IMR-90 (cell line): ENCODE data around the gene ZNF592. TPM values are rescaled to one million over a fixed set of nuclear protein-coding genes. Genes with fewer than 3 reads are reported as not detected.

Experiments used
- ATAC-seq: fragments of 200-7000 bp; cut with Tn5 transposase; 2 replicates; pipeline ENCODE4 v1.9.1; 2020; ENCODE audit warnings: low read depth, mild to moderate bottlenecking, moderate library complexity
- BruUV-seq: library from RNA; stranded (reverse); fragments of 400-500 nt; replicated peaks from 2 replicates; lab custom pipeline; 2021; lab: Mats Ljungman, UMichigan
- CTCF ChIA-PET: fragments of 300-600 bp; formaldehyde crosslinking; extraction: SDS; loops from one replicate; lab custom pipeline; 2021; ENCODE audit warnings: antibody characterized with exemption; lab: Yijun Ruan, JAX
- POLR2A ChIA-PET: fragments of 300-600 bp; sonication (Branson Sonifier 250); formaldehyde crosslinking; loops from one replicate; lab custom pipeline; 2022; ENCODE audit warnings: antibody characterized with exemption; ENCODE audit not compliant: unreplicated experiment; lab: Charles Lee
- DNase-seq: peaks from one replicate; pipeline ENCODE4 v3.0.0; 2013
- H2AFZ ChIP-seq: replicated peaks from 2 replicates; pipeline ENCODE3; 2013; ENCODE audit warnings: low read length, mild to moderate bottlenecking; ENCODE audit not compliant: poor library complexity
- H2AK5ac ChIP-seq: 2 replicates; pipeline ENCODE4 v1.6.1; 2013; ENCODE audit warnings: low read depth, low read length, inconsistent platforms
- H2AK9ac ChIP-seq: replicated peaks from 2 replicates; pipeline ENCODE3; 2013; ENCODE audit warnings: mild to moderate bottlenecking, low read depth, low read length, moderate library complexity; ENCODE audit not compliant: poor library complexity
- H2BK120ac ChIP-seq: 2 replicates; pipeline ENCODE4 v1.6.1; 2013; ENCODE audit warnings: low read depth, low read length, inconsistent platforms
- H2BK15ac ChIP-seq: 3 replicates; pipeline ENCODE4 v1.6.1; 2013; ENCODE audit warnings: low read depth, low read length, inconsistent platforms
- H2BK20ac ChIP-seq: 2 replicates; pipeline ENCODE4 v1.6.1; 2013; ENCODE audit warnings: low read depth, mild to moderate bottlenecking, inconsistent platforms, low read length, moderate library complexity
- H2BK5ac ChIP-seq: 2 replicates; pipeline ENCODE4 v1.6.1; 2013; ENCODE audit warnings: mild to moderate bottlenecking, low read depth, low read length, inconsistent platforms; ENCODE audit not compliant: poor library complexity, severe bottlenecking
- H3K14ac ChIP-seq: replicated peaks from 2 replicates; pipeline ENCODE4 v1.6.1; 2013; ENCODE audit warnings: low read depth, low read length, inconsistent platforms
- H3K18ac ChIP-seq: 2 replicates; pipeline ENCODE4 v1.6.1; 2013; ENCODE audit warnings: low read depth, low read length, control low read depth
- H3K23ac ChIP-seq: 2 replicates; pipeline ENCODE4 v1.6.1; 2013; ENCODE audit warnings: low read depth, low read length, inconsistent platforms
- H3K27ac ChIP-seq: 2 replicates; pipeline ENCODE4 v1.5.1; 2013; ENCODE audit warnings: mild to moderate bottlenecking, control low read depth, low read length; ENCODE audit not compliant: insufficient read depth
- H3K27me3 ChIP-seq: 2 replicates; pipeline ENCODE4 v1.6.1; 2013; ENCODE audit warnings: low read length; ENCODE audit not compliant: control insufficient read depth, insufficient read depth
- H3K36me3 ChIP-seq: 2 replicates; pipeline ENCODE4 v1.6.1; 2013; ENCODE audit warnings: low read length, mixed read lengths; ENCODE audit not compliant: control insufficient read depth, insufficient read depth
- H3K4ac ChIP-seq: 2 replicates; pipeline ENCODE4 v1.6.1; 2013; ENCODE audit warnings: low read depth, low read length, inconsistent platforms
- H3K4me1 ChIP-seq: 2 replicates; pipeline ENCODE4 v1.6.1; 2013; ENCODE audit warnings: low read length, mixed read lengths; ENCODE audit not compliant: control insufficient read depth, insufficient read depth
- H3K4me2 ChIP-seq: 2 replicates; pipeline ENCODE4 v1.6.1; 2013; ENCODE audit warnings: low read depth, mild to moderate bottlenecking, control low read depth, low read length, moderate library complexity
- H3K4me3 ChIP-seq: 2 replicates; pipeline ENCODE4 v1.5.1; 2013; ENCODE audit warnings: low read depth, mild to moderate bottlenecking, control low read depth, low read length, moderate library complexity; ENCODE audit not compliant: insufficient read depth
- H3K56ac ChIP-seq: 2 replicates; pipeline ENCODE4 v1.6.1; 2013; ENCODE audit warnings: low read length, inconsistent platforms; ENCODE audit not compliant: insufficient read depth; ENCODE audit errors: extremely low read depth
- H3K79me1 ChIP-seq, 2 experiments: 2 replicates each; pipeline ENCODE4 v1.6.1; 2013; ENCODE audit warnings: low read length in 2 of 2, inconsistent platforms in 1 of 2, low read depth in 1 of 2
- H3K9ac ChIP-seq: 2 replicates; pipeline ENCODE4 v1.6.1; 2013; ENCODE audit warnings: low read depth, low read length, control low read depth
- H3K9me1 ChIP-seq: 2 replicates; pipeline ENCODE4 v1.6.1; 2013; ENCODE audit warnings: low read length, inconsistent platforms; ENCODE audit not compliant: insufficient read depth
- H3K9me3 ChIP-seq: 2 replicates; pipeline ENCODE4 v1.6.1; 2013; ENCODE audit warnings: low read length; ENCODE audit not compliant: control insufficient read depth, insufficient read depth
- H4K20me1 ChIP-seq: 2 replicates; pipeline ENCODE4 v1.6.1; 2013; ENCODE audit warnings: low read length, inconsistent platforms; ENCODE audit not compliant: insufficient read depth
- H4K5ac ChIP-seq: 2 replicates; pipeline ENCODE4 v1.6.1; 2013; ENCODE audit warnings: mild to moderate bottlenecking, low read depth, low read length, control low read depth
- H4K8ac ChIP-seq, 2 experiments: 2 replicates each; pipeline ENCODE4 v1.6.1; 2013; ENCODE audit warnings: low read depth in 2 of 2, low read length in 2 of 2, control low read depth in 1 of 2, inconsistent platforms in 1 of 2
- H4K91ac ChIP-seq: 2 replicates; pipeline ENCODE4 v1.6.1; 2013; ENCODE audit warnings: low read depth, low read length, inconsistent platforms; ENCODE audit not compliant: insufficient read depth
- CHD1 ChIP-seq: IDR thresholded peaks from 2 replicates; pipeline ENCODE4 v1.6.1; 2012; ENCODE audit warnings: low read depth, low read length, improper control_type of control experiment
- FOS ChIP-seq: fragments of 150-350 bp; IDR thresholded peaks from 2 replicates; pipeline ENCODE4 v1.6.1; 2016; ENCODE audit warnings: low read depth, low read length
- MAFK ChIP-seq: IDR thresholded peaks from 2 replicates; pipeline ENCODE4 v1.6.1; 2012; ENCODE audit warnings: low read depth, low read length, improper control_type of control experiment
- NFE2L2 ChIP-seq: fragments of 150-350 bp; IDR thresholded peaks from 2 replicates; pipeline ENCODE4 v1.6.1; 2016; ENCODE audit warnings: low read depth, mild to moderate bottlenecking, low read length
- POLR2A ChIP-seq: IDR thresholded peaks from 2 replicates; pipeline ENCODE4 v1.6.1; 2012; ENCODE audit warnings: mild to moderate bottlenecking, low read depth, low read length
- RAD21 ChIP-seq: IDR thresholded peaks from 2 replicates; pipeline ENCODE4 v1.6.1; 2012; ENCODE audit warnings: low read length, improper control_type of control experiment
- RCOR1 ChIP-seq: IDR thresholded peaks from 2 replicates; pipeline ENCODE4 v1.6.1; 2012; ENCODE audit warnings: mild to moderate bottlenecking, low read length, improper control_type of control experiment; ENCODE audit not compliant: insufficient replicate concordance
- WGBS, 2 experiments: methylation state at CpG; one replicate each; pipeline versions ENCODE4 v1.1.5 to v1.1.7; 2013; ENCODE audit warnings: missing lambda C conversion rate in 2 of 2; ENCODE audit not compliant: insufficient read length in 1 of 2; ENCODE audit errors: extremely low coverage in 2 of 2; 5-methylcytosine and 5-hydroxymethylcytosine counted together
- dilution Hi-C: fragments of 300-500 bp; cut with HindIII; formaldehyde crosslinking; loops from one replicate; pipeline ENCODE4 v1.14.3; 2018; ENCODE audit warnings: low sequenced_read_pairs; ENCODE audit not compliant: unreplicated experiment
- in situ Hi-C: fragments of 300-500 bp; cut with MboI; formaldehyde crosslinking; loops from 3 replicates; pipeline ENCODE4 v1.14.3; 2019; ENCODE audit warnings: low sequenced_read_pairs, inconsistent platforms, mixed read lengths
- intact Hi-C: fragments of 100-400 bp; cut with micrococcal nuclease; formaldehyde crosslinking; loops from 2 replicates; pipeline ENCODE4 v1.10.0; 2022
- polyA plus RNA-seq, 3 experiments: library from polyadenylated mRNA; depleted of rRNA; stranded (reverse); fragments of >200 nt; gene quantifications; 2 replicates each; pipeline ENCODE4 v1.2.3, GENCODE V29; 2012; ENCODE audit warnings: low replicate concordance in 1 of 3
- total RNA-seq: library from RNA; depleted of rRNA; stranded (reverse); fragments of >200 nt; gene quantifications from 2 replicates; pipeline ENCODE4 v1.2.3, GENCODE V29; 2012
- TF ChIP-seq, protein P1 (sequence below): fragments of 150-350 bp; IDR thresholded peaks from 2 replicates; pipeline ENCODE4 v1.6.1; 2017; ENCODE audit warnings: mild to moderate bottlenecking, antibody characterized with exemption, low read length, low read depth
- TF ChIP-seq, protein P2 (sequence below): fragments of 150-350 bp; IDR thresholded peaks from 2 replicates; pipeline ENCODE4 v1.6.1; 2016; ENCODE audit warnings: low read depth, mild to moderate bottlenecking, low read length, moderate library complexity, borderline replicate concordance
- TF ChIP-seq, protein P3 (sequence below): conservative IDR thresholded peaks from 2 replicates; pipeline ENCODE4 v1.5.1; 2012; ENCODE audit warnings: mild to moderate bottlenecking, low read depth, low read length, improper control_type of control experiment

The ZNF592 gene
- total and polyA plus RNA-seq, 2 of the 4 experiments (the other 2 are of a cell fraction), result 4.3 to 10.2 TPM

DNA sequence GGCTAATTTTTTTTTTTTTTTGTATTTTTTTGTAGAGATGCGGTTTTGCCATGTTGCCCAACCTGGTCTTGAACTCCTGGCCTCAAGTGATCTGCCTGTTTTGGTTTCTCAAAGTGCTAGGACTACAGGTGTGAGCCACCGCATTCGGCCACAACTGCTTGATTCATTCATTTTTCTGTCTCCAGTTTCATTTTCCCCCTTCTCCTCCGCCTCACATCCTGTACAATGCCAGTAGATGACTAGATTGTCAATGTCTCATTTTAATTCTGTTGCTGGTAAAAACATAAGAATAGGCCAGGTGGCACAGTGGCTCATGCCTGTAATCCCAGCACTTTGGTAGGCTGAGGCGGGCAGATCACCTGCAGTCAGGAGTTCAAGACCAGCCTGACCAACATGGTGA lies 12.0 kb upstream of the ZNF592 start:
- TF ChIP-seq, protein P1, sequence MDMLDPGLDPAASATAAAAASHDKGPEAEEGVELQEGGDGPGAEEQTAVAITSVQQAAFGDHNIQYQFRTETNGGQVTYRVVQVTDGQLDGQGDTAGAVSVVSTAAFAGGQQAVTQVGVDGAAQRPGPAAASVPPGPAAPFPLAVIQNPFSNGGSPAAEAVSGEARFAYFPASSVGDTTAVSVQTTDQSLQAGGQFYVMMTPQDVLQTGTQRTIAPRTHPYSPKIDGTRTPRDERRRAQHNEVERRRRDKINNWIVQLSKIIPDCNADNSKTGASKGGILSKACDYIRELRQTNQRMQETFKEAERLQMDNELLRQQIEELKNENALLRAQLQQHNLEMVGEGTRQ, result no peak
- no peak for TF ChIP-seq MAFK
- TF ChIP-seq RAD21, result no peak
- TF ChIP-seq CHD1, result no peak
- TF ChIP-seq, protein P2, sequence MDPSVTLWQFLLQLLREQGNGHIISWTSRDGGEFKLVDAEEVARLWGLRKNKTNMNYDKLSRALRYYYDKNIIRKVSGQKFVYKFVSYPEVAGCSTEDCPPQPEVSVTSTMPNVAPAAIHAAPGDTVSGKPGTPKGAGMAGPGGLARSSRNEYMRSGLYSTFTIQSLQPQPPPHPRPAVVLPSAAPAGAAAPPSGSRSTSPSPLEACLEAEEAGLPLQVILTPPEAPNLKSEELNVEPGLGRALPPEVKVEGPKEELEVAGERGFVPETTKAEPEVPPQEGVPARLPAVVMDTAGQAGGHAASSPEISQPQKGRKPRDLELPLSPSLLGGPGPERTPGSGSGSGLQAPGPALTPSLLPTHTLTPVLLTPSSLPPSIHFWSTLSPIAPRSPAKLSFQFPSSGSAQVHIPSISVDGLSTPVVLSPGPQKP, result no peak
- TF ChIP-seq FOS, result no peak
- TF ChIP-seq, protein P3, sequence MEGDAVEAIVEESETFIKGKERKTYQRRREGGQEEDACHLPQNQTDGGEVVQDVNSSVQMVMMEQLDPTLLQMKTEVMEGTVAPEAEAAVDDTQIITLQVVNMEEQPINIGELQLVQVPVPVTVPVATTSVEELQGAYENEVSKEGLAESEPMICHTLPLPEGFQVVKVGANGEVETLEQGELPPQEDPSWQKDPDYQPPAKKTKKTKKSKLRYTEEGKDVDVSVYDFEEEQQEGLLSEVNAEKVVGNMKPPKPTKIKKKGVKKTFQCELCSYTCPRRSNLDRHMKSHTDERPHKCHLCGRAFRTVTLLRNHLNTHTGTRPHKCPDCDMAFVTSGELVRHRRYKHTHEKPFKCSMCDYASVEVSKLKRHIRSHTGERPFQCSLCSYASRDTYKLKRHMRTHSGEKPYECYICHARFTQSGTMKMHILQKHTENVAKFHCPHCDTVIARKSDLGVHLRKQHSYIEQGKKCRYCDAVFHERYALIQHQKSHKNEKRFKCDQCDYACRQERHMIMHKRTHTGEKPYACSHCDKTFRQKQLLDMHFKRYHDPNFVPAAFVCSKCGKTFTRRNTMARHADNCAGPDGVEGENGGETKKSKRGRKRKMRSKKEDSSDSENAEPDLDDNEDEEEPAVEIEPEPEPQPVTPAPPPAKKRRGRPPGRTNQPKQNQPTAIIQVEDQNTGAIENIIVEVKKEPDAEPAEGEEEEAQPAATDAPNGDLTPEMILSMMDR, result no peak
- no peak for TF ChIP-seq POLR2A
- TF ChIP-seq NFE2L2, result no peak
- TF ChIP-seq RCOR1, result no peak
- Histone ChIP-seq H2AK5ac (no peak overlapping the region), H3K36me3 (no peaks in the 10 kb centered on the region), H3K18ac (no peak overlapping the region), H3K14ac (no peak overlapping the region), H2AK9ac (no peak overlapping the region), H3K9me3 (no peaks in the 10 kb centered on the region), H2BK15ac (no peak overlapping the region), H4K8ac (no peak overlapping the region), H3K4me1 (peaks cover 6% of the 10 kb centered on the region), H2BK120ac (no peak overlapping the region), H4K20me1 (no peaks in the 10 kb centered on the region), H4K91ac (no peak overlapping the region), H4K5ac (no peak overlapping the region), H3K27ac (no peak overlapping the region), H3K4ac (no peak overlapping the region), H2BK5ac (no peak overlapping the region), H3K4me3 (no peak overlapping the region), H3K56ac (no peak overlapping the region), H3K79me1 (no peaks in the 10 kb centered on the region), H3K9ac (no peak overlapping the region), H3K4me2 (no peak overlapping the region), H2AFZ (no peak overlapping the region), H3K27me3 (no peaks in the 10 kb centered on the region), H3K9me1 (peaks cover 9% of the 10 kb centered on the region), H3K23ac (no peak overlapping the region), H2BK20ac (no peak overlapping the region)
- whole genome bisulfite sequencing, 2 experiments, result no CpG with 5 or more reads among the region's 5 CpGs
- intact Hi-C loops, result no loop called here
- ATAC-seq (no peak), DNase-seq (no peak)
- in situ Hi-C loops, result no loop called here
- dilution Hi-C loops, result no loop called here
- ChIA-PET CTCF (no interaction called here), POLR2A (no interaction called here)
- BruUV-seq, result no TSS peak
